Keratinocyte (primary cell): ENCODE results near the gene SSC4D.

ENCODE experiments used
- CTCF ChIP-seq, 3 experiments: IDR thresholded peaks in 1 of 3; conservative IDR thresholded peaks in 1 of 3; optimal IDR thresholded peaks in 1 of 3; 2 replicates in 2 of 3; 3 replicates in 1 of 3; pipeline versions ENCODE3 to v1.5.1; 2011; ENCODE audit warnings: low read length in 3 of 3, mild to moderate bottlenecking in 3 of 3, moderate library complexity in 2 of 3, control low read depth in 1 of 3, inconsistent platforms in 1 of 3; ENCODE audit not compliant: insufficient read depth in 2 of 3; ENCODE audit errors: extremely low read depth in 1 of 3
- EZH2 ChIP-seq: IDR thresholded peaks from one replicate; pipeline ENCODE4 v1.6.1; 2012; ENCODE audit warnings: inconsistent platforms, mild to moderate bottlenecking, low read length, moderate library complexity

DNA sequence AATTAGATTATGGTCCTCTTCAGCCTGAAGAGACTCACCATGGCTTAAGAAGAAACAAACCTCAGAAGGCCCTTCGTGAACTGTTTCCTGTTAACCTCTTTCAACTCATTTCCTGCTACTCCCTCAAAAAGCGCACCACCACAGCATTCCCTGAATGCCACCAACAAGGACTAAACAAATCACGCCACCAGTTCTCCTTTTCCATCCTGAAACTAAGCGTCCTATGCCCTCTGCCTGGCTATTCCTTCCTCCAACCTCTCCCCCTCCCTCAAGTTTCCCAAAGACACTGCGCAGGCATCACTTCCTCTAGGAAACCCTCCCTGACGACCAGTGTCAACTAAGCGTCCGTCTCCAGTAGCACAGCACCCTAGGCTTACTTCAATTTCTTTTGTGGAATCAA is 62.7 kb downstream of the SSC4D start:
- TF ChIP-seq CTCF (optimal IDR thresholded peaks at IDR 0.05 in 1 of 3, IDR thresholded peaks at IDR 0.05 in 1 of 3, conservative IDR thresholded peaks at IDR 0.05 in 1 of 3; ENCODE audit: extremely low read depth in 1 of 3, insufficient read depth in 2 of 3, low read length in 3 of 3) (no peak), EZH2 (no peak)
